ENCODE measurements around the gene COX7B2.

COX7B2 gene

GRCh38 chr4:46715468-46715867 lies 193.6 kb downstream of the COX7B2 start:
- no peaks in the 10 kb centered on the region for H3K27me3 ChIP-seq (replicated peaks; ENCODE audit: insufficient read depth, low read length)
- H3K79me2 ChIP-seq (ENCODE audit: low read length) = no peaks in the 10 kb centered on the region
- no peak for TF ChIP-seq CTCF (IDR thresholded peaks at IDR 0.05; ENCODE audit: low read length)
- TF ChIP-seq EZH2 (optimal IDR thresholded peaks at IDR 0.05; ENCODE audit: low read depth, low read length) = no peak
- no peak for TF ChIP-seq EZH2phosphoT487 (IDR thresholded peaks at IDR 0.05; ENCODE audit: low read length)
- no peaks in the 10 kb centered on the region for H3K9me2 ChIP-seq (replicated peaks; ENCODE audit: insufficient read depth, low read length)
- no peaks in the 10 kb centered on the region for H3K36me3 ChIP-seq (replicated peaks; ENCODE audit: insufficient read depth, low read length)
- H3K4me2 ChIP-seq (ENCODE audit: low read depth, low read length) = no peak overlapping the region
- no peak overlapping the region for H3K9ac ChIP-seq (ENCODE audit: low read length)
- H4K20me1 ChIP-seq (ENCODE audit: insufficient read depth, low read length) = no peaks in the 10 kb centered on the region
- DNase-seq = no peak
- H2AFZ ChIP-seq (ENCODE audit: low read length) = no peak overlapping the region
- no peaks in the 10 kb centered on the region for H3K9me3 ChIP-seq (replicated peaks; ENCODE audit: insufficient read depth, low read length)
- H3K27ac ChIP-seq (ENCODE audit: low read length) = no peak overlapping the region
- H3F3A ChIP-seq (ENCODE audit: insufficient read depth, low read length) = no peaks in the 10 kb centered on the region
- no peaks in the 10 kb centered on the region for H3K4me1 ChIP-seq (ENCODE audit: low read length)
- no peak overlapping the region for H3K4me3 ChIP-seq (ENCODE audit: low read length)

- Histone ChIP-seq H3K79me2 (ENCODE audit: low read length) (no peaks in the 10 kb centered on the region), H3K4me1 (ENCODE audit: low read length) (no peaks in the 10 kb centered on the region), H3K27ac (ENCODE audit: low read length) (no peak overlapping the region), H3K4me2 (ENCODE audit: low read depth, low read length) (no peak overlapping the region), H3K9ac (ENCODE audit: low read length) (no peak overlapping the region), H3F3A (ENCODE audit: insufficient read depth, low read length) (no peaks in the 10 kb centered on the region), H2AFZ (ENCODE audit: low read length) (no peak overlapping the region), H3K27me3 (replicated peaks; ENCODE audit: insufficient read depth, low read length) (no peaks in the 10 kb centered on the region), H3K9me2 (replicated peaks; ENCODE audit: insufficient read depth, low read length) (no peaks in the 10 kb centered on the region), H4K20me1 (ENCODE audit: insufficient read depth, low read length) (no peaks in the 10 kb centered on the region), H3K36me3 (replicated peaks; ENCODE audit: insufficient read depth, low read length) (no peaks in the 10 kb centered on the region), H3K9me3 (replicated peaks; ENCODE audit: insufficient read depth, low read length) (no peaks in the 10 kb centered on the region), H3K4me3 (ENCODE audit: low read length) (no peak overlapping the region)
- no peak for TF ChIP-seq EZH2phosphoT487 (IDR thresholded peaks at IDR 0.05; ENCODE audit: low read length)
- TF ChIP-seq EZH2 (optimal IDR thresholded peaks at IDR 0.05; ENCODE audit: low read depth, low read length) = no peak
- TF ChIP-seq CTCF (IDR thresholded peaks at IDR 0.05; ENCODE audit: low read length) = no peak
- no peak for DNase-seq
Measured at GRCh38 chr4:46698891-46699290, 210.2 kb downstream of the COX7B2 start.

All from MM.1S (cell line).